Uterus (tissue), 2 donors: ENCODE measurements around the gene RUNX1.

Experiments used
- POLR2A ChIP-seq, 2 donors: fragments of 450-650 bp; IDR thresholded peaks; one replicate each; pipeline ENCODE4 v1.6.1; 2016; ENCODE audit warnings: antibody characterized with exemption in 2 of 2, mild to moderate bottlenecking in 1 of 2, moderate library complexity in 1 of 2
- TF ChIP-seq, protein P1 (sequence below), 4 experiments: fragments of 200-600 bp in 2 of 4; fragments of 450-650 bp in 2 of 4; sonication (generic) in 2 of 4; IDR thresholded peaks; one replicate each; pipeline ENCODE4 v1.5.1; 2016 to 2019; ENCODE audit warnings: antibody characterized with exemption in 4 of 4, mild to moderate bottlenecking in 2 of 4, moderate library complexity in 1 of 4

DNA sequence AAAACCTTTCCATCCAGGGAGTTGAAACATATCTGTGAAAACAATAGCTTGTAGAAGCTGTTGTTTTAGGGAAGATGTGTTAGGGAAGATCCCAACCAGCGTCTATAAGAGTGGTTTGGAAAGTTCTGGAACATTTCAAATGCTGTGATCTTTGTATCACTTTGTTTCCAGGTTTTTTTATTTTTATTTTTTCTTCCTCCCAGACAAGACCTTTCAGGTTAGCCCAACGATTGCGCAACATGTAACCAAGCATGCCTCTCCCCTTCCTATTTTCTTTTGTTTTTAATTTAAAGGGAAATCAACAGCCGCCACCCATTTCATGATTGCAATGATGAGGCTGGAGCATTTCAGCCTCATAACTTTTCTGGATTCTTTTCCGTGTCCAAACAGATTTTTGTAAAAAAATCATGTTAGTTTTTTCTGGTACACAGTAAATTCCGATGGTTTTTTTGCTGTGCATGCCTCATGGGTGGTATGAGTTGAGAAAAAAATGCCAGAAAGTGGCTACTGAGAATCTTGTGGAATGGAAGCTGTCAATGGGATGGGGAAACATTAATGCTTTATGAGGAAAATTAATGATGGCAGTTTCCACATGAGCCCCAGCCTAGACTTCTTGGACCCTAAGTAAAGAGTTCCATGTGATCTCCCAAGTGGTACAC, 109.3 kb downstream of the RUNX1 start:
- TF ChIP-seq, protein P1, sequence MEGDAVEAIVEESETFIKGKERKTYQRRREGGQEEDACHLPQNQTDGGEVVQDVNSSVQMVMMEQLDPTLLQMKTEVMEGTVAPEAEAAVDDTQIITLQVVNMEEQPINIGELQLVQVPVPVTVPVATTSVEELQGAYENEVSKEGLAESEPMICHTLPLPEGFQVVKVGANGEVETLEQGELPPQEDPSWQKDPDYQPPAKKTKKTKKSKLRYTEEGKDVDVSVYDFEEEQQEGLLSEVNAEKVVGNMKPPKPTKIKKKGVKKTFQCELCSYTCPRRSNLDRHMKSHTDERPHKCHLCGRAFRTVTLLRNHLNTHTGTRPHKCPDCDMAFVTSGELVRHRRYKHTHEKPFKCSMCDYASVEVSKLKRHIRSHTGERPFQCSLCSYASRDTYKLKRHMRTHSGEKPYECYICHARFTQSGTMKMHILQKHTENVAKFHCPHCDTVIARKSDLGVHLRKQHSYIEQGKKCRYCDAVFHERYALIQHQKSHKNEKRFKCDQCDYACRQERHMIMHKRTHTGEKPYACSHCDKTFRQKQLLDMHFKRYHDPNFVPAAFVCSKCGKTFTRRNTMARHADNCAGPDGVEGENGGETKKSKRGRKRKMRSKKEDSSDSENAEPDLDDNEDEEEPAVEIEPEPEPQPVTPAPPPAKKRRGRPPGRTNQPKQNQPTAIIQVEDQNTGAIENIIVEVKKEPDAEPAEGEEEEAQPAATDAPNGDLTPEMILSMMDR (IDR thresholded peaks at IDR 0.05): no peak
- no peak for TF ChIP-seq POLR2A (IDR thresholded peaks at IDR 0.05)
